NCI-H2196 treated with DMSO at 0.1 percent for 48 hours (cell line): Measurements from ENCODE around the gene CRNKL1.

Experiments
- DNase-seq: peaks from one replicate; lab custom pipeline; 2025; ENCODE audit not compliant: unreplicated experiment; lab: John Stamatoyannopoulos, UW

Gene CRNKL1

GRCh38 chr20:20063941-20064702 lies 11.9 kb upstream of the CRNKL1 start:
- DNase-seq = no peak

DNA sequence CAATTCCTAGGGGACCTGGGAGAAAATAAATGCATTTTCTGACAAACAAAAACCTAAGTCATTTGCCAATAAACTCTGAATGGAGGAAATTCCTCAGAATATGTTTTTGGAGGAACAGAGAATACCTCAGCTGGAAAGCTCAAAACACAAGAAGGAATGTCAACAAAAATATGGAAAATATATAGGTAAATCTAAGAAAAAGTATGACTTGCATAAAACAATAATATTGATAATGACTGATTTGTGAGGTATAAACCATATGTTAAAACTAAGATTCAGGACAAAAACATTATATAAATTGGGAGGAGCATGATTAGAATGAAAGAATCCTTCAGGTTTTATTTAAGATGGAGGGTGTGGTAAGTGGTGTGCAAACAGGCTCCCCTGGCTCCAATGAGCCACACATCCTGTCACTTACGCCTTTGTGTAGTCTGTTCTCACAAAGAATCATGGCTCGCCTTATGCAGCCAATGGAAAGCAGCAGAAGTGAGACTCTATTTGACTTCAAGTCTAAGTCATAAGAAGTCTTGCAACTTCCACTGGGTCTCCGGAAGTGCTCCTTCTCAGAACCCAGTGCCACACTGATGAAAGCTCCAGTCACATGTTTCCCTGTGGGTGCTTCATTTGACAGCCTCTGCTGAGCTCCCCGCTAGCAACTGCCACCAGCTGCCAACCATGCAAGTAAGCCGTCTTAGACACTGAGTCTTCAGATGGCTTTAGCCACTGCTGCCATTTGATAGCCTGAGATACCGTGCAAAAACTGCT lies 8.2 kb upstream of the CRNKL1 start:
- DNase-seq = no peak

DNA sequence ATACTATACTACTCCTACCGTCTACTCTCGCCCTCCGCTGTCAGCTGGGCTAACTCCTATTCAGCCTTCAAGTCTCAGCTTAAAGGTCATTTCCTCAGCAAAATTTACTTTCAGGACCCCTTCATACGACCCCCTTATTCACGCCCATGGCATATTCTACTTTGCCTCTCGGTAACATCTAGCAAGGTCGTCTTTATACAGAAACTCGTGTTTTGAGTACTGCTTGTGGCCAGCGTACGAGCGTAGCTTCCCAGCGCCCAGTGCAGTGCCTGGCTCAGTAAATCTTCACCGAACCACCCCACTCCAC lies 546 bp downstream of the CRNKL1 start:
- no peak for DNase-seq

DNA sequence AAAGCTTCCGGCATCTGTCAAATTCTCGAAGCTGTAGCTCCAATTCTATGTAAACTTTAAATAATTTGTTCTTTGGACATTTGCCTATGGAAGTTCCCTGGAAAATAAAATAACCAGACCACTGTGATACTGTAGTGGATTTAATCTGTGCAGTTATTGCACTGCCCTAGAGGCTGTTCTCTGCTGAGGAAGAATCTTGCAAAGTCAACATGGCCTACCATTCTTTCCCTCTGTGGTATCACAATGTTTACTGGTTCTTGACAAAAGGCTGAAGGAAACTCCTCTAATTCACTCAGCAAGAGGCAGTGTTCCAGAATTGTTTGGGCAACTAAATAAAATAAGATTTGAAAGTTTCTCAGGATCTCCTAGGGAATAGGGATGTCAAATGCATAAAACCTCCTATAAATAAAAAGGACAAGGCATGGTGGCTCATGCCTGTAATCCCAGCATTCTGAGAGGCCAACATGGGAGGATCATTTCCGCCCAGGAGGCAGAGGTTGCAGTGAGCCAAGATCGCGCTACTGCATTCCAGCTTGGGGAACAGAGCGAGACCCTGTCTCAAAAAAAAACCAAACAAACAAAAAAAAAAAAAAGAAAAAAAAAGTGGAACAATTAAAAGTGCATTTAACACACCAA lies 12.4 kb downstream of the CRNKL1 start:
- DNase-seq = no peak

DNA sequence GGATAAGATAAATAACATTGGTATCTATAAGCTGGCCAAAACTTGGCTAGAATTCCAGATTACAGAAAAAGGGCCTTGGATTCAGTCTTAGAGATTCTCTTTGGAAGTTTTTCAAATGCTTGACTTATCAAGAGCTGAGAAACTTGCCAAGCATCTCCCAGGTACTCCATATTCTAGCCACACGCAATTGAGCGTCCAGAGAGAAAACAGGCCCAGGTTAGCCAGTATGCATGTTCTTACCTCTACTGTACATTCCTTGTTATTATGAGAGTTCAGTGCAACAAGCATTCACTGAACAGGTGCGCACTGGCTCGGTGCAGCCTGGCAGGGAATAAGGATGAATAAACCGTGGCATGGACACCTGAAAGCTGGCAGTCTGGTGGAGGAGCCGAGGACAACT lies 13.7 kb downstream of the CRNKL1 start:
- DNase-seq = no peak

GRCh38 chr20:20037960-20038359 lies 14.3 kb downstream of the CRNKL1 start:
- no peak for DNase-seq

GRCh38 chr20:20036756-20037155 lies 15.5 kb downstream of the CRNKL1 start:
- DNase-seq = no peak

- no peak for DNase-seq
Measured at GRCh38 chr20:20034486-20034885, 17.8 kb downstream of the CRNKL1 start.

GRCh38 chr20:20031790-20032189 lies 20.5 kb downstream of the CRNKL1 start:
- DNase-seq = no peak

GRCh38 chr20:20027284-20027683 lies 25.0 kb downstream of the CRNKL1 start:
- DNase-seq = no peak

GRCh38 chr20:20024942-20025341 lies 27.3 kb downstream of the CRNKL1 start:
- no peak for DNase-seq

GRCh38 chr20:20023395-20023794 lies 28.9 kb downstream of the CRNKL1 start:
- no peak for DNase-seq

DNA sequence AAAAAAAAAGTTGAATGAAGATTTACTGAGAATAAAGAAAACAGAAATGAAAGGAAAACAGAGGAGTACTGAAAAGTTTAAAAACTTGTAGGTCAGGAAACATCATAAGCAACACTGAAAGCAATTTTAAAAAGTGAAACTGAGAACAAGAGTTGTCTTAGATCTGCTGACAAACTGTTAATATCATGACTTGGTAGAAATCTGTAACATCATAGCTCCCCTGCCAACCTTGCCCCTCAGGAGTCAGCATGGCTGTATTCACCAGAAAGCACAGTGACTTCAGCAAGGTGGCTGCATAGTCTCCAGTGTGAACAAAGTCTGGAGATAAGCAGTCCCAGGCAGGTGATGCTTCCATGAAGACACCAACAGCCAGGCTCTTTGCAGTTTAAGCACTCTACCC lies 29.8 kb downstream of the CRNKL1 start:
- DNase-seq = no peak

DNA sequence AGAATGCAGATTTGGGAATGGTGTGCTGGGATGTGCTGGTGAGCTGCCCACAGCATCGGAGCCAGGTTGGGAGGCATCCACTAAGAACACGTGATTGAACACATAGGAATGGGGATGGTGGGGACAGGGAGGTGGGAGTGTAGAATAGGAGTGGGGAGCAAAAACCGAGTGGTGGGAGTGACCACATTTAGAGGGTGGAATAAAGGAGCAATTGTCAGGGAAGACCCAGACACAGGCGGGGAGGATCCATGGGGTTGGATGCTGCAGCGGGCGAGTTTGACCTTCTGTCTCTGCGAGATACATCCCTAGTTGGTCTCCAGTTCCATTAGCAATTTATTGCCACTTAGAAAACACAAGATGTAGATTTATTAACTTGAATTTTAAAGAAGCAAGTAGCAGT lies 30.4 kb downstream of the CRNKL1 start:
- no peak for DNase-seq

GRCh38 chr20:20020908-20021307 lies 31.4 kb downstream of the CRNKL1 start:
- DNase-seq = no peak

- no peak for DNase-seq
Measured at GRCh38 chr20:20019123-20019522, 33.1 kb downstream of the CRNKL1 start.

- no peak for DNase-seq
Measured at GRCh38 chr20:20018366-20018765, 33.9 kb downstream of the CRNKL1 start.

DNA sequence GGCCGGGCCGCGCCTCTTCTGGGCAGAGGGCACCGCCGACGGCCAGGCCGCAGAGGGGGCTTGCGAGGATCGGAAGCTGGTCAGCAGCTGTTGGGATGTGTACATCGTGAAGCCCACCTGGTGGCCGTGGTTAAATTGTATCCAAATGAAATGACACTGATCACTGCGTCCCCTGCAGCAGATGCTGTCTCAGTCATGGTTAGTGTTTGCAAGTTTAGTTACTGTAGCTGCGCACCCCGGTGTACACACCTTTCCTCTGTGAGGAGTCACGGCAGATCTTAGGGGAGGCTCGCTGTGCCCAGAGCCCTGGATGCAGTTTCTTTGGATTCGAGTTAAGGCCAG lies 34.5 kb downstream of the CRNKL1 start:
- DNase-seq = no peak

DNA sequence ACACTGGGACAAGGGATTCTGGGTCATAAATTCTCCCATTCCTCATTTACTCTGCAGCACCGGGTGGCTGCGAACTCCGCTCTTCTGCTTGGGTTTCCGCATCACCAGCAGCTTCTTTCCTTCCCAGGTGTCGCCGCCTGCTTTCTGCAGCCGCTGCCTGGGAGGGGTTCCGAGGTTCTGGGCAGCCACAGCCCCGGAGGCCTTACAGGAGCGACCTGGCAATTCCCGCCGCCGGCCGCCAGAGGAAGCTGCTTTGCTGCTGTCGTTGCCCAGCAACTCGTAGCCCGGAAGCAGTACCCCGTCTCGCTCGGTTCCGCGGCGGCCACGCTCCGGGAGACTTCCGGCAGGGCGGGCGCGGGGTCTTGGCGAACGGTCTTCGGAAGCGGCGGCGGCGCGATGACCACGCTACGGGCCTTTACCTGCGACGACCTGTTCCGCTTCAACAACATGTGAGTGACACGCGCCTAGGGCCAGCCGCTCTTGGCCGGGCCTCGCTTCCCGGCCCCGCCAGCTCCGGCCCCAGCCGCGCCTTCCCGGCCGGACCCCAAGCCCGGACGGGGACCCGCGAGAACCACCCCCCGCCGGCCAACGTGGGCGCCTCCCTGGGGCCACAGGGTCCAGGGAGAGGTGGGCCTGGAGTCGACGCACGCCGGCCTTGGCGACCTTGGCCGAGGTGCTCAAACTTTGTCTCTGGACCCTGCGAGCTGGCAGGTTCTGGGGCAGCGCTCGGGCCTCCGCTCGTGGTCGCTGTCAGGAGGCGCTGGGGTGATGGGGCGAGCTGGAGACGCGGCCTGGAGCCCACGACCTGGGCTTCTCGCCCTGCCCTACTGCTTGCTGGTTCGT lies 35.0 kb downstream of the CRNKL1 start, which contains the start of gene NAA20:
Gene NAA20, plus strand, starts transcription at position 362 of the 843 bp plus-strand sequence. Its CDS starts 35 bp downstream, at position 397.
- peak; percentile 94 for DNase-seq

DNA sequence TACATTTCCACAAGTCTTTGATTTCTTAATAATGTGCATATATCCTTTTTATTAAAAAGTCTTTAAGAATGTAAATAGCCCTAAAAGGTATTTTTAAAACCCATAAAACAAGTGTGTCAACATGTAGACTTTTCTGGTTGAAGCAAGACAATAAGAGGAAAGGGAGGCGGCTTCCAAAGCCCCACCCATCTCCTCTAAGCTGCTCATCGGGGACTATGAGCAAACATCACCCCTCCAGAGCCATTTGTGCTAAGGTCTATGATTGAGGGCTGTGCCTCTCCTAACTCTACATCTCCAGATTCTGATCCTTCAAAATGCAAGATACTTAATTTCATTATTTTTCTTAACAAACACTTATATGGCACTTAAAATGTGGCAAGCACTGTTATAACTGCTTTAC lies 37.6 kb downstream of the CRNKL1 start:
- no peak for DNase-seq

DNA sequence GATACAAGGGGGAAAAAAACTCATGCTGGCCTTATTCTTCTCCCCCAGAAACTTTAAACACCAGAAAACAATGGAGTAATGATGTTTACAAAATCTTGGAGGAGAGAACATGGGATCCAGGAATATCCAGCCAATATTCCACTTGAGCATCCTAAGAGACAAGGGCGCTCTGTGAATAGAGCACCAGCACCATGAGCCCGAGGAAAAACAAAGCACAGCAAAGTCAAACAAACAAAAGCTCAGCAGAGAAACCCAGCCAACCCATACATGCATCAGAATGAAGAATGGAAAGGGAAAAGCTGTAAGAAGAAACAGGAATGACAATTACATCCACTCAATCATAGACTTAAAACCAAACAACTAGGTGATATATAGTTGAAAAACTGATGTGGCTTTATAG lies 39.7 kb downstream of the CRNKL1 start:
- no peak for DNase-seq
